ENCODE measurements around the gene NT5DC4. TPM values are rescaled to one million over a fixed set of nuclear protein-coding genes. Genes with fewer than 3 reads are reported as not detected.

NT5DC4 gene
- total and polyA plus RNA-seq, 2 of the 4 experiments (the other 2 are of a cell fraction) = not detected

DNA sequence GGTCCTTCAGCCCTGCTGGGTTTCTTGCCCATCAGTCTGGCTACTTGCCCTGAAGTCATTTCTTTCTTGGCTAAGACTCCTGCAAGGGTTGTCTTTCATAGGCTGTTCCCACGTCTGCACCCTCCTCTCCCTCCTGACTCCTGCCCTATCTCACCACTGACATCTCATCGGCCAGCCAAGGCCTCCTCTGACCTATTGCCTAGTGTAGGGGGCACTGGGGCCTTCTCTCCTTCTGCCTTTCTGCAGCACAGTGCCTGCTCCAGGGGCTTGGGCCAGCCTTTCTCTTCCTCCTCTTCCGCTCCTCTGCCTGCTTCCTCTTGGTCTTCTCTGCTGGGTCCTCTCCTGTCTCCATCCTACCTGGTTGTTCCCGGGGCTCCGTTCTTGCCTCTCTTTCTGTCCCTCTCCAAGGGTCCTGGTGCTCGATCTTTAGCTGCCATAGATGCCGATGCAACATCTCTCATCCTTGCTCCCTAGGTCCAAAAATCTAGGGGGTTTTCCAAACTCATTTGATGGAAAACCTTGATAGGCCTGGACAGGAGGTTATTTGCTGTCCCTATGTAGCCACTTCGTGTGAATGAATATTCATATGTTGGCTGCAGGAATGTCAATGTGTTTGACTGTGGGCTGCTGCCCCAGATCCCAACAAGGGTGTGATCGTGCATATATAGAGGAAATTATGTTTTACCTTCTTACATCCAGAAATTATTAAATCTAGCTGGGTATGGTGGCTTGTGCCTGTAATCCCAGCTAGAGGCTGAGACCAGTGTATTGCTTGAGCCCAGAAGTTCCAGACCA is 9.7 kb upstream of the NT5DC4 start:
- Histone ChIP-seq H2AK9ac (replicated peaks; ENCODE audit: low read depth, low read length, poor library complexity) (no peak overlapping the region), H3K4me3 (ENCODE audit: insufficient read depth, low read depth, low read length) (no peak overlapping the region), H3K18ac (ENCODE audit: low read depth, low read length) (no peak overlapping the region), H2BK15ac (ENCODE audit: low read depth, low read length) (no peak overlapping the region), H3K14ac (replicated peaks; ENCODE audit: low read depth, low read length) (no peak overlapping the region), H3K4ac (ENCODE audit: low read depth, low read length) (no peak overlapping the region), H3K79me1 (ENCODE audit: low read depth in 1 of 2, low read length in 2 of 2) (no peaks in the 10 kb centered on the region), H2AK5ac (ENCODE audit: low read depth, low read length) (no peak overlapping the region), H2AFZ (replicated peaks; ENCODE audit: low read length, poor library complexity) (no peak overlapping the region), H3K4me1 (ENCODE audit: control insufficient read depth, insufficient read depth, low read length) (peaks cover 10% of the 10 kb centered on the region), H3K56ac (ENCODE audit: extremely low read depth, insufficient read depth, low read length) (no peak overlapping the region), H4K20me1 (ENCODE audit: insufficient read depth, low read length) (no peaks in the 10 kb centered on the region), H2BK120ac (ENCODE audit: low read depth, low read length) (no peak overlapping the region), H3K9me1 (ENCODE audit: insufficient read depth, low read length) (peaks cover 7% of the 10 kb centered on the region), H3K36me3 (ENCODE audit: control insufficient read depth, insufficient read depth, low read length) (no peaks in the 10 kb centered on the region), H2BK5ac (ENCODE audit: low read depth, low read length, poor library complexity, severe bottlenecking) (no peak overlapping the region), H4K91ac (ENCODE audit: insufficient read depth, low read depth, low read length) (no peak overlapping the region), H3K9me3 (ENCODE audit: control insufficient read depth, insufficient read depth, low read length) (no peaks in the 10 kb centered on the region), H3K9ac (ENCODE audit: low read depth, low read length) (no peak overlapping the region), H3K27me3 (ENCODE audit: control insufficient read depth, insufficient read depth, low read length) (peaks cover 3% of the 10 kb centered on the region; the same call in 1 of the 2 replicates), H3K4me2 (ENCODE audit: low read depth, low read length) (no peak overlapping the region), H2BK20ac (ENCODE audit: low read depth, low read length) (no peak overlapping the region), H3K27ac (ENCODE audit: insufficient read depth, low read length) (no peak overlapping the region), H4K5ac (ENCODE audit: low read depth, low read length) (no peak overlapping the region), H3K23ac (ENCODE audit: low read depth, low read length) (no peak overlapping the region), H4K8ac (ENCODE audit: low read depth in 2 of 2, low read length in 2 of 2) (no peak overlapping the region)
- BruUV-seq (replicated peaks) = no TSS peak
- dilution Hi-C loops (cut with HindIII; ENCODE audit: low sequenced_read_pairs, unreplicated experiment) = no loop called here
- intact Hi-C loops (cut with micrococcal nuclease) = no loop called here
- ChIA-PET POLR2A (ENCODE audit: unreplicated experiment) (no interaction called here), CTCF (no interaction called here)
- in situ Hi-C loops (cut with MboI; ENCODE audit: low sequenced_read_pairs) = no loop called here
- WGBS, 2 experiments (ENCODE audit: extremely low coverage in 2 of 2, insufficient read length in 1 of 2) = 65% methylated on average over 4 of the region's 9 CpGs; no CpG with 5 or more reads in 1 of the 2 experiments
- ATAC-seq (ENCODE audit: low read depth) (no peak), DNase-seq (no peak)
- TF ChIP-seq BHLHE40 (IDR thresholded peaks at IDR 0.05; ENCODE audit: low read depth, low read length) (no peak), POLR2A (IDR thresholded peaks at IDR 0.05; ENCODE audit: low read depth, low read length) (no peak), CHD1 (IDR thresholded peaks at IDR 0.05; ENCODE audit: low read depth, low read length) (no peak), RFX5 (IDR thresholded peaks at IDR 0.05; ENCODE audit: low read depth, low read length) (no peak), RAD21 (IDR thresholded peaks at IDR 0.05; ENCODE audit: low read length) (no peak), CEBPB (IDR thresholded peaks at IDR 0.05; ENCODE audit: low read depth, low read length) (no peak), NFE2L2 (IDR thresholded peaks at IDR 0.05; ENCODE audit: low read depth, low read length) (no peak), MXI1 (IDR thresholded peaks at IDR 0.05; ENCODE audit: borderline replicate concordance, low read depth, low read length) (no peak), MAZ (IDR thresholded peaks at IDR 0.05; ENCODE audit: borderline replicate concordance, low read depth, low read length) (no peak)
- TF ChIP-seq, protein P1, sequence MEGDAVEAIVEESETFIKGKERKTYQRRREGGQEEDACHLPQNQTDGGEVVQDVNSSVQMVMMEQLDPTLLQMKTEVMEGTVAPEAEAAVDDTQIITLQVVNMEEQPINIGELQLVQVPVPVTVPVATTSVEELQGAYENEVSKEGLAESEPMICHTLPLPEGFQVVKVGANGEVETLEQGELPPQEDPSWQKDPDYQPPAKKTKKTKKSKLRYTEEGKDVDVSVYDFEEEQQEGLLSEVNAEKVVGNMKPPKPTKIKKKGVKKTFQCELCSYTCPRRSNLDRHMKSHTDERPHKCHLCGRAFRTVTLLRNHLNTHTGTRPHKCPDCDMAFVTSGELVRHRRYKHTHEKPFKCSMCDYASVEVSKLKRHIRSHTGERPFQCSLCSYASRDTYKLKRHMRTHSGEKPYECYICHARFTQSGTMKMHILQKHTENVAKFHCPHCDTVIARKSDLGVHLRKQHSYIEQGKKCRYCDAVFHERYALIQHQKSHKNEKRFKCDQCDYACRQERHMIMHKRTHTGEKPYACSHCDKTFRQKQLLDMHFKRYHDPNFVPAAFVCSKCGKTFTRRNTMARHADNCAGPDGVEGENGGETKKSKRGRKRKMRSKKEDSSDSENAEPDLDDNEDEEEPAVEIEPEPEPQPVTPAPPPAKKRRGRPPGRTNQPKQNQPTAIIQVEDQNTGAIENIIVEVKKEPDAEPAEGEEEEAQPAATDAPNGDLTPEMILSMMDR (conservative IDR thresholded peaks at IDR 0.05; ENCODE audit: low read depth, low read length) = no peak
- TF ChIP-seq, protein P2, sequence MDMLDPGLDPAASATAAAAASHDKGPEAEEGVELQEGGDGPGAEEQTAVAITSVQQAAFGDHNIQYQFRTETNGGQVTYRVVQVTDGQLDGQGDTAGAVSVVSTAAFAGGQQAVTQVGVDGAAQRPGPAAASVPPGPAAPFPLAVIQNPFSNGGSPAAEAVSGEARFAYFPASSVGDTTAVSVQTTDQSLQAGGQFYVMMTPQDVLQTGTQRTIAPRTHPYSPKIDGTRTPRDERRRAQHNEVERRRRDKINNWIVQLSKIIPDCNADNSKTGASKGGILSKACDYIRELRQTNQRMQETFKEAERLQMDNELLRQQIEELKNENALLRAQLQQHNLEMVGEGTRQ (IDR thresholded peaks at IDR 0.05; ENCODE audit: low read depth, low read length) = no peak

Measured in IMR-90 (cell line).